Stimulated activated CD8-positive, alpha-beta memory T cell treated with anti-CD3 and anti-CD28 coated beads, Interleukin-4, amount 100 ng/mL, for 48 hours (primary cell): ENCODE data around the gene CADPS.

Source experiments
- DNase-seq: peaks from one replicate; pipeline ENCODE4 v3.0.0-alpha.2; 2020

Gene CADPS

GRCh38 chr3:62368705-62369475 lies 506.3 kb downstream of the CADPS start:
- no peak for DNase-seq

- no peak for DNase-seq
These were observed 506.9 kb downstream of the CADPS start for GRCh38 chr3:62368290-62368704.

GRCh38 chr3:62367763-62368195 lies 507.4 kb downstream of the CADPS start:
- DNase-seq: no peak

GRCh38 chr3:62366126-62366484 lies 509.1 kb downstream of the CADPS start:
- DNase-seq: no peak

GRCh38 chr3:62365391-62366125 lies 509.7 kb downstream of the CADPS start:
- DNase-seq: no peak

GRCh38 chr3:62364191-62364590 lies 511.0 kb downstream of the CADPS start:
- no peak for DNase-seq

- DNase-seq: no peak
These were observed 511.9 kb downstream of the CADPS start for GRCh38 chr3:62363275-62363674.

GRCh38 chr3:62361824-62362223 lies 513.4 kb downstream of the CADPS start:
- DNase-seq: no peak

GRCh38 chr3:62361261-62361660 lies 514.0 kb downstream of the CADPS start:
- no peak for DNase-seq

GRCh38 chr3:62359531-62359930 lies 515.7 kb downstream of the CADPS start:
- DNase-seq: no peak

GRCh38 chr3:62356356-62356755 lies 518.9 kb downstream of the CADPS start:
- no peak for DNase-seq

GRCh38 chr3:62355703-62356102 lies 519.5 kb downstream of the CADPS start:
- no peak for DNase-seq
